Measurements from ENCODE around the gene GABRB2. TPM values are rescaled to one million over a fixed set of nuclear protein-coding genes. Genes with fewer than 3 reads are reported as not detected.

The GABRB2 gene
- total RNA-seq, 1 donor from 2014 or later, result not detected

DNA sequence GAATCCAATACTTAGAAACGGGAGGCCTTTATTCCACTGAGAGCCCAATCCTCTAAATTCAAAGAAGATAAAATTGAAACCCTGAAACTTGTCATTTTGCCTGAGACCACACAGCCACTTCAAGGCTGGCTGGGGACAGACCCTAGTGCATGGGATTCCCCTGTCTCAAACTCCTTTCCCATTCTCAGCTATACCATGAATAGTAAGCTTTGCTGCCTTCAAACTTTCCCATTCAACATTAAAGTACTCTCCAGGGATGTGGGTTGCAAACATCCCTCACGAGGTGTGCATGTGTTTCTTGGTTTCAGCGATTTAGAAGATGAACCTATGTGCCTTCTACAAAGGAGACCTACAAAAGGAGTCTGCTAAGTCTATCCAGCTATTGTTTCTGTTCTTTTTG is 64.6 kb downstream of the GABRB2 start:
- Mint-ChIP-seq H3K4me1 (ENCODE audit: unreplicated experiment) (no peaks in the 10 kb centered on the region), H3K27me3 (ENCODE audit: unreplicated experiment) (no peaks in the 10 kb centered on the region), H3K9me3 (ENCODE audit: unreplicated experiment) (no peaks in the 10 kb centered on the region), H3K4me3 (ENCODE audit: unreplicated experiment) (no peak overlapping the region), H3K27ac (ENCODE audit: unreplicated experiment) (no peak overlapping the region), H3K36me3 (ENCODE audit: unreplicated experiment) (no peaks in the 10 kb centered on the region)
- TF ChIP-seq, protein P1, sequence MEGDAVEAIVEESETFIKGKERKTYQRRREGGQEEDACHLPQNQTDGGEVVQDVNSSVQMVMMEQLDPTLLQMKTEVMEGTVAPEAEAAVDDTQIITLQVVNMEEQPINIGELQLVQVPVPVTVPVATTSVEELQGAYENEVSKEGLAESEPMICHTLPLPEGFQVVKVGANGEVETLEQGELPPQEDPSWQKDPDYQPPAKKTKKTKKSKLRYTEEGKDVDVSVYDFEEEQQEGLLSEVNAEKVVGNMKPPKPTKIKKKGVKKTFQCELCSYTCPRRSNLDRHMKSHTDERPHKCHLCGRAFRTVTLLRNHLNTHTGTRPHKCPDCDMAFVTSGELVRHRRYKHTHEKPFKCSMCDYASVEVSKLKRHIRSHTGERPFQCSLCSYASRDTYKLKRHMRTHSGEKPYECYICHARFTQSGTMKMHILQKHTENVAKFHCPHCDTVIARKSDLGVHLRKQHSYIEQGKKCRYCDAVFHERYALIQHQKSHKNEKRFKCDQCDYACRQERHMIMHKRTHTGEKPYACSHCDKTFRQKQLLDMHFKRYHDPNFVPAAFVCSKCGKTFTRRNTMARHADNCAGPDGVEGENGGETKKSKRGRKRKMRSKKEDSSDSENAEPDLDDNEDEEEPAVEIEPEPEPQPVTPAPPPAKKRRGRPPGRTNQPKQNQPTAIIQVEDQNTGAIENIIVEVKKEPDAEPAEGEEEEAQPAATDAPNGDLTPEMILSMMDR (IDR thresholded peaks at IDR 0.05), result no peak
- DNase-seq (ENCODE audit: extremely low spot score, unreplicated experiment), result no peak

DNA sequence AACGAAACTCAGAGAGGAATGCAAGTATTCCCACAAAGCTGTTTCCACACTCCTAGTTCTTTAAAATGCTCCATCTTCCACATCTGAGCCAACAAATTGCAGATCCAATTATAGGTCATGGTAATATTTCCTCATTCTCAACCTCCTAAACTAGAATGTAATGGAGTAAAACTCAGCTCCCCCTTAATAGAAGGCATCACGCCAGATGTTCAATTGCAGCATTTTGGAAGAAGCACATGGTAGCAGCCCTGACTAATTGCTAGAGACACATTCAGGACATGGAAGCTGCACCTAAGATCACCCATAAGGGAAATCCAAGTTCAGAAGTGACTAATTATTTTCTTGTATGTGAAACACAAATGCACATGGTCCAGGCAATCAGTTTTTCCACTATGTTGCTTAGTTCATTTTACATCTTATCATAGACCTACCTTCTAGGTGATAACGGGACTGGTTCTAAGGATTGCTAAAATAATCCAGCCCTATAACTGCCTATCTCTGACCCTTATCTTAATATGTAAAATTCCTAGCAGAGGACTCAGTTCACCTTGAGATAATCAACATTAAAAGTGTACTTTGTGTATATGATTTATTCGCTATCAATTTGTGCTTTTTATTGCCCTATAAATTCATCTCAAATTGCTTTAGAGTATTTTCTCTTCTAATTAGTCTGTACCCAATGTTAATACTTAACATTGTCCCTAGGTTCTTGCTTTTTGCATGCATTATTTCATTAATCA is 75.1 kb downstream of the GABRB2 start:
- Mint-ChIP-seq H3K9me3 (ENCODE audit: unreplicated experiment) (peaks cover 17% of the 10 kb centered on the region), H3K36me3 (ENCODE audit: unreplicated experiment) (no peaks in the 10 kb centered on the region), H3K4me1 (ENCODE audit: unreplicated experiment) (no peaks in the 10 kb centered on the region), H3K27ac (ENCODE audit: unreplicated experiment) (no peak overlapping the region), H3K4me3 (ENCODE audit: unreplicated experiment) (no peak overlapping the region), H3K27me3 (ENCODE audit: unreplicated experiment) (no peaks in the 10 kb centered on the region)
- DNase-seq (ENCODE audit: extremely low spot score, unreplicated experiment), result no peak
- TF ChIP-seq, protein P1 (IDR thresholded peaks at IDR 0.05), result no peak

DNA sequence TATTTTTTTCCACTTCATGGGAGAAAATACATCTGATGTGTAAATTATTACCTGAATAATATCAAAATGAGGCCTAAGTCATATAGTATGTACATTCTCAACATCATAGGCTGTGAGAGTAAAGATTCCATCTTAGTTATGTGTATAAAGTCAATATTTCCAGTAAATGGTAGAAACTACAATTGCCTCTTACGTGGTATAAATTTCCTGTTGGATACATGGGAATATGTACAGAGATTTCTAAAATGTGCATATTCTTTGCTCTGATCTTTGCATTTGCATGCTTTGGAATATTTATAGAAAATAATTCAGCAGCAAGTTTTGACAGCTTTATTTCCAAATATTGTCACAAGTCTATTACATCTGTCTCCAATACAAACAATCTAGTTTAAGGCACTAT is 78.8 kb downstream of the GABRB2 start:
- no peaks in the 10 kb centered on the region for H3K27me3 Mint-ChIP-seq (ENCODE audit: unreplicated experiment)
- H3K36me3 Mint-ChIP-seq (ENCODE audit: unreplicated experiment), result no peaks in the 10 kb centered on the region
- TF ChIP-seq, protein P1 (IDR thresholded peaks at IDR 0.05), result no peak

DNA sequence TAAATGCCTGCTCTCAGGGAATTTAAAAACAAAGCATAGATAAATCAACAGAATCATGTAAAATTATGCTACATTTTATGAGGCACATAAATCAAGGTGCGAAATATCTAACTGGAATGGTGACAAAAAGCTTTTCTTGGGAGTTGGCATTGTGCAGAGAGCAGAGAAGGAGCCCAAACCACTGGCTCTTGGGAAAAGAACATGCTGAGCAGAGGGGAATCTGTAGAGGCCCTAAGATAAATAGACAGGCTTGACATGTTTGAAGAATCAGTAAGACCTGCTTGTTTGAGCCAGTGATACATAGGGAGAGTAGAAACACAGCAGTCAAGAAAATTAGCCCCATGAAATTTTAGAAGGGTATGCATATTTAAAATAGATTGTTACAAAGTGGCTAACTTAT is 85.8 kb downstream of the GABRB2 start:
- no peak overlapping the region for H3K4me3 Mint-ChIP-seq (ENCODE audit: unreplicated experiment)
- no peaks in the 10 kb centered on the region for H3K27me3 Mint-ChIP-seq (ENCODE audit: unreplicated experiment)
- H3K9me3 Mint-ChIP-seq (ENCODE audit: unreplicated experiment), result no peaks in the 10 kb centered on the region
- DNase-seq (ENCODE audit: extremely low spot score, unreplicated experiment), result no peak
- TF ChIP-seq, protein P1 (IDR thresholded peaks at IDR 0.05), result no peak
- H3K4me1 Mint-ChIP-seq (ENCODE audit: unreplicated experiment), result no peaks in the 10 kb centered on the region
- H3K36me3 Mint-ChIP-seq (ENCODE audit: unreplicated experiment), result no peaks in the 10 kb centered on the region
- H3K27ac Mint-ChIP-seq (ENCODE audit: unreplicated experiment), result no peak overlapping the region

More for the DNA sequence above, 78.8 kb downstream of the GABRB2 start:
- no peaks in the 10 kb centered on the region for H3K4me1 Mint-ChIP-seq (ENCODE audit: unreplicated experiment)
- no peak overlapping the region for H3K4me3 Mint-ChIP-seq (ENCODE audit: unreplicated experiment)
- H3K27ac Mint-ChIP-seq (ENCODE audit: unreplicated experiment), result no peak overlapping the region
- DNase-seq (ENCODE audit: extremely low spot score, unreplicated experiment), result no peak
- H3K9me3 Mint-ChIP-seq (ENCODE audit: unreplicated experiment), result no peaks in the 10 kb centered on the region

DNA sequence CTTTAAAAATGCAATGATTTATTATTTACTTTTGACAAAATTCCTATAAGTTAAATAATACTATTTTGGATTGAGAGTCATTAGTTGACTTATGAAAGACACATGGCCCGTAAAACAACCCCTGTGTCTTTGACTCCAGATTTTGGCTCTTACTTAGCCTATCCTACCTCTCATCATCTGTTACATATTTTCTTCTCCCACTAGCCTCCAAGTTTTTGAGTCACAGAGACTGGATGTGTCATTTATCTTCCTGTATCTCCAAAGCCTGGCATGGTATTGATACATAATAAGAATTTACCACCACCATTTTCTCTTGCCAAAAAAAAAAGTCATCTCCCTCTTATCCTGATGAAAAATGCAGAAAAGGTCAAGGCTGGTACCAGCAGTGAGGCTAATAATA is 99.9 kb downstream of the GABRB2 start:
- Mint-ChIP-seq H3K27me3 (ENCODE audit: unreplicated experiment) (no peaks in the 10 kb centered on the region), H3K4me1 (ENCODE audit: unreplicated experiment) (no peaks in the 10 kb centered on the region), H3K9me3 (ENCODE audit: unreplicated experiment) (no peaks in the 10 kb centered on the region), H3K36me3 (ENCODE audit: unreplicated experiment) (no peaks in the 10 kb centered on the region), H3K27ac (ENCODE audit: unreplicated experiment) (no peak overlapping the region), H3K4me3 (ENCODE audit: unreplicated experiment) (no peak overlapping the region)
- TF ChIP-seq, protein P1 (IDR thresholded peaks at IDR 0.05), result no peak
- DNase-seq (ENCODE audit: extremely low spot score, unreplicated experiment), result no peak

Measured in osteocyte (in vitro differentiated cells).